Astrocyte (in vitro differentiated cells and primary cell): Measurements from ENCODE around the gene PAM16.

Source experiments
- CTCF ChIP-seq: IDR thresholded peaks from 2 replicates; pipeline ENCODE4 v1.5.1; 2011; ENCODE audit warnings: low read depth, mild to moderate bottlenecking, inconsistent platforms, low read length, moderate library complexity; ENCODE audit not compliant: insufficient read depth
- EZH2 ChIP-seq: IDR thresholded peaks from 2 replicates; pipeline ENCODE4 v1.6.1; 2012; ENCODE audit warnings: mild to moderate bottlenecking, low read length, inconsistent platforms; ENCODE audit not compliant: insufficient read depth

GRCh38 chr16:4322121-4323052 is 28.7 kb downstream of the PAM16 start:
- TF ChIP-seq CTCF (no peak), EZH2 (no peak)
